GM23338 (cell line): Measurements from ENCODE around the gene MR1. TPM values are rescaled to one million over a fixed set of nuclear protein-coding genes. Genes with fewer than 3 reads are reported as not detected.

ENCODE experiments used
- ATAC-seq: fragments of 200-7000 bp; cut with Tn5 transposase; 3 replicates; pipeline ENCODE4 v1.9.1; 2020
- DNase-seq: peaks from one replicate; pipeline ENCODE4 v3.0.0-alpha.2; 2015; ENCODE audit warnings: low spot score
- H2AFZ ChIP-seq: fragments of 200-600 bp; sonication (generic); 2 replicates; pipeline ENCODE4 v1.8.0; 2016; ENCODE audit warnings: antibody characterized with exemption, mild to moderate bottlenecking, moderate library complexity
- H3F3A ChIP-seq: fragments of 200-600 bp; sonication (generic); replicated peaks from 2 replicates; pipeline ENCODE4 v1.8.0; 2017; ENCODE audit warnings: antibody characterized with exemption, mixed run types, low read depth
- H3K27ac ChIP-seq: fragments of 200-600 bp; sonication (generic); 2 replicates; pipeline ENCODE4 v1.6.1; 2016; ENCODE audit warnings: low read depth
- H3K27me3 ChIP-seq: fragments of 200-600 bp; sonication (generic); 2 replicates; pipeline ENCODE4 v1.8.0; 2016; ENCODE audit warnings: mild to moderate bottlenecking, mixed run types, moderate library complexity; ENCODE audit not compliant: insufficient read depth
- H3K36me3 ChIP-seq: fragments of 200-600 bp; sonication (generic); 2 replicates; pipeline ENCODE4 v1.8.0; 2016; ENCODE audit warnings: mild to moderate bottlenecking; ENCODE audit not compliant: insufficient read depth
- H3K4me1 ChIP-seq: fragments of 200-600 bp; sonication (generic); 2 replicates; pipeline ENCODE4 v1.8.0; 2016; ENCODE audit warnings: mild to moderate bottlenecking, moderate library complexity; ENCODE audit not compliant: insufficient read depth
- H3K4me2 ChIP-seq: fragments of 200-600 bp; sonication (generic); 2 replicates; pipeline ENCODE4 v1.7.1; 2017; ENCODE audit warnings: mixed run types
- H3K4me3 ChIP-seq: fragments of 200-600 bp; sonication (generic); 2 replicates; pipeline ENCODE4 v1.6.1; 2016; ENCODE audit warnings: mixed run types
- H3K79me2 ChIP-seq: fragments of 200-600 bp; sonication (generic); replicated peaks from 2 replicates; pipeline ENCODE4 v1.8.0; 2017; ENCODE audit warnings: mild to moderate bottlenecking; ENCODE audit not compliant: insufficient read depth
- H3K9me2 ChIP-seq: fragments of 200-600 bp; sonication (generic); 2 replicates; pipeline ENCODE4 v1.8.0; 2017; ENCODE audit not compliant: insufficient read depth
- H4K20me1 ChIP-seq: fragments of 200-600 bp; sonication (generic); replicated peaks from 2 replicates; pipeline ENCODE4 v1.8.0; 2017; ENCODE audit warnings: mild to moderate bottlenecking; ENCODE audit not compliant: insufficient read depth
- H3K27ac Mint-ChIP-seq: 2 replicates; pipeline ENCODE4 v1.8.0; 2020; ENCODE audit warnings: inconsistent platforms, mild to moderate bottlenecking, moderate library complexity, mixed read lengths
- H3K27me3 Mint-ChIP-seq: 3 replicates; pipeline ENCODE4 v1.8.0; 2022; ENCODE audit warnings: low read depth, mild to moderate bottlenecking, moderate library complexity, mixed read lengths, inconsistent platforms; ENCODE audit not compliant: insufficient read depth, poor library complexity
- H3K36me3 Mint-ChIP-seq: 3 replicates; pipeline ENCODE4 v1.8.0; 2021; ENCODE audit warnings: low read depth, mild to moderate bottlenecking, inconsistent platforms, moderate library complexity, mixed read lengths
- H3K4me1 Mint-ChIP-seq: 3 replicates; pipeline ENCODE4 v1.8.0; 2020; ENCODE audit warnings: mild to moderate bottlenecking, inconsistent platforms, mixed read lengths
- H3K4me3 Mint-ChIP-seq: 3 replicates; pipeline ENCODE4 v1.8.0; 2021; ENCODE audit warnings: moderate library complexity, mild to moderate bottlenecking, inconsistent platforms, mixed read lengths
- H3K9me3 Mint-ChIP-seq: 3 replicates; pipeline ENCODE4 v1.8.0; 2020; ENCODE audit warnings: moderate library complexity, mild to moderate bottlenecking, inconsistent platforms, mixed read lengths
- CREB1 ChIP-seq: fragments of 250-450 bp; sonication (Bioruptor Pico); IDR thresholded peaks from 2 replicates; pipeline ENCODE4 v1.5.0; 2020; ENCODE audit warnings: low read depth, mild to moderate bottlenecking, moderate library complexity
- CTCF ChIP-seq, 2 experiments: fragments of 200-600 bp in 1 of 2; sonication (generic) in 1 of 2; conservative IDR thresholded peaks; 2 replicates each; pipeline versions ENCODE4 v1.5.1 to v1.6.1; 2016 to 2017; ENCODE audit warnings: antibody characterized with exemption in 2 of 2, low read depth in 2 of 2, mild to moderate bottlenecking in 2 of 2, moderate library complexity in 1 of 2
- ETS1 ChIP-seq: IDR thresholded peaks from 2 replicates; pipeline ENCODE4 v1.6.1; 2016; ENCODE audit warnings: antibody characterized with exemption
- EZH2 ChIP-seq: fragments of 200-600 bp; sonication (generic); IDR thresholded peaks from one replicate; pipeline ENCODE4 v1.8.0; 2017; ENCODE audit warnings: antibody characterized with exemption, mild to moderate bottlenecking, low read depth; ENCODE audit not compliant: unreplicated experiment
- EZH2phosphoT487 ChIP-seq: fragments of 200-600 bp; sonication (generic); IDR thresholded peaks from one replicate; pipeline ENCODE4 v1.8.1; 2018; ENCODE audit warnings: antibody characterized with exemption; ENCODE audit not compliant: unreplicated experiment
- JUNB ChIP-seq: IDR thresholded peaks from one replicate; pipeline ENCODE4 v1.6.1; 2016; ENCODE audit warnings: antibody characterized with exemption; ENCODE audit not compliant: unreplicated experiment
- NANOG ChIP-seq: IDR thresholded peaks from 2 replicates; pipeline ENCODE4 v1.6.1; 2016; ENCODE audit warnings: antibody characterized with exemption, borderline replicate concordance
- POLR2AphosphoS5 ChIP-seq: IDR thresholded peaks from 2 replicates; pipeline ENCODE4 v1.6.1; 2016; ENCODE audit warnings: antibody characterized with exemption, low read depth
- STAT1 ChIP-seq: IDR thresholded peaks from one replicate; pipeline ENCODE4 v1.6.1; 2016; ENCODE audit warnings: antibody characterized with exemption; ENCODE audit not compliant: unreplicated experiment
- ZNF114 ChIP-seq: fragments of 250-450 bp; sonication (Bioruptor Pico); IDR thresholded peaks from 2 replicates; pipeline ENCODE4 v1.5.0; 2020; ENCODE audit warnings: mild to moderate bottlenecking, moderate library complexity
- ZNF331 ChIP-seq: fragments of 250-450 bp; sonication (Bioruptor Pico); IDR thresholded peaks from 2 replicates; pipeline ENCODE4 v1.5.0; 2020; ENCODE audit warnings: low read depth, mild to moderate bottlenecking, moderate library complexity
- polyA plus RNA-seq: library from polyadenylated mRNA; unstranded; fragments of >200 nt; fragmentation: Nextera tagmentation; extraction: Ambion mirVana; gene quantifications from 2 replicates; pipeline ENCODE4 v1.2.1, GENCODE V29; 2016
- total RNA-seq: library from RNA; depleted of rRNA; stranded (reverse); fragments of >200 nt; shearing (Covaris generic); gene quantifications from 2 replicates; pipeline ENCODE4 v1.2.3, GENCODE V29; 2014
- TF ChIP-seq, protein P1 (sequence below): IDR thresholded peaks from one replicate; pipeline ENCODE4 v1.6.1; 2018; ENCODE audit warnings: antibody characterized with exemption; ENCODE audit not compliant: unreplicated experiment
- TF ChIP-seq, protein P2 (sequence below): fragments of 250-450 bp; sonication (Bioruptor Pico); IDR thresholded peaks from 2 replicates; pipeline ENCODE4 v1.5.0; 2020; ENCODE audit warnings: mild to moderate bottlenecking, moderate library complexity

MR1 gene
- total and polyA plus RNA-seq, 2 experiments from 2014 or later: 0.18 TPM; not detected in 1

DNA sequence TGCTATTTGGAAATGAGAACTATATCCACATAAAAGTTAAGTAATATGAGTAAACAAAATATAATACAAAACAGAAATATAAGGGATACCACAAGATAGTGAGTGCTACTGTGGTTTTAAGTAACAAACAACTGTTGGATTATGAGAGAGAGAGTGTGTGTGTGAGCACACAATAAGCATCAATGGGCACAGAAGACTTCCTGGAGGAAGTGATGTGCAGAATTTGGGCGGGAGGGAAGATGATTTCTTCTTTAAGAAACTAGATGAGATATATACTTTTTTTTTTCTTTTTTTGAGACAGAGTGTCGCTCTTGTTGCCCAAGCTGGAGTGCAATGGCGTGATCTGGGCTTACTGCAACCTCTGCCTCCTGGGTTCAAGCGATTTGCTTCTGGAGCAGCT, 46.8 kb downstream of the MR1 start:
- H3K4me2 ChIP-seq: no peak overlapping the region
- H3K4me3 Mint-ChIP-seq: no peak overlapping the region
- H3K9me2 ChIP-seq: peaks cover 7% of the 10 kb centered on the region; the same call in 1 of the 2 replicates
- no peak overlapping the region for H3K4me3 ChIP-seq
- H3K27me3 Mint-ChIP-seq: no peaks in the 10 kb centered on the region
- peaks cover 18% of the 10 kb centered on the region for H3K4me1 ChIP-seq
- H3K27ac ChIP-seq: no peak overlapping the region
- no peaks in the 10 kb centered on the region for H3K9me3 Mint-ChIP-seq
- ATAC-seq (no peak), DNase-seq (no peak)
- no peaks in the 10 kb centered on the region for H3K79me2 ChIP-seq
- no peaks in the 10 kb centered on the region for H3K36me3 Mint-ChIP-seq
- no peaks in the 10 kb centered on the region for H3K27me3 ChIP-seq
- no peaks in the 10 kb centered on the region for H3F3A ChIP-seq
- peaks cover 19% of the 10 kb centered on the region for H3K4me1 Mint-ChIP-seq
- no peaks in the 10 kb centered on the region for H4K20me1 ChIP-seq
- H3K27ac Mint-ChIP-seq: no peak overlapping the region
- no peaks in the 10 kb centered on the region for H3K36me3 ChIP-seq
- TF ChIP-seq, protein P1, sequence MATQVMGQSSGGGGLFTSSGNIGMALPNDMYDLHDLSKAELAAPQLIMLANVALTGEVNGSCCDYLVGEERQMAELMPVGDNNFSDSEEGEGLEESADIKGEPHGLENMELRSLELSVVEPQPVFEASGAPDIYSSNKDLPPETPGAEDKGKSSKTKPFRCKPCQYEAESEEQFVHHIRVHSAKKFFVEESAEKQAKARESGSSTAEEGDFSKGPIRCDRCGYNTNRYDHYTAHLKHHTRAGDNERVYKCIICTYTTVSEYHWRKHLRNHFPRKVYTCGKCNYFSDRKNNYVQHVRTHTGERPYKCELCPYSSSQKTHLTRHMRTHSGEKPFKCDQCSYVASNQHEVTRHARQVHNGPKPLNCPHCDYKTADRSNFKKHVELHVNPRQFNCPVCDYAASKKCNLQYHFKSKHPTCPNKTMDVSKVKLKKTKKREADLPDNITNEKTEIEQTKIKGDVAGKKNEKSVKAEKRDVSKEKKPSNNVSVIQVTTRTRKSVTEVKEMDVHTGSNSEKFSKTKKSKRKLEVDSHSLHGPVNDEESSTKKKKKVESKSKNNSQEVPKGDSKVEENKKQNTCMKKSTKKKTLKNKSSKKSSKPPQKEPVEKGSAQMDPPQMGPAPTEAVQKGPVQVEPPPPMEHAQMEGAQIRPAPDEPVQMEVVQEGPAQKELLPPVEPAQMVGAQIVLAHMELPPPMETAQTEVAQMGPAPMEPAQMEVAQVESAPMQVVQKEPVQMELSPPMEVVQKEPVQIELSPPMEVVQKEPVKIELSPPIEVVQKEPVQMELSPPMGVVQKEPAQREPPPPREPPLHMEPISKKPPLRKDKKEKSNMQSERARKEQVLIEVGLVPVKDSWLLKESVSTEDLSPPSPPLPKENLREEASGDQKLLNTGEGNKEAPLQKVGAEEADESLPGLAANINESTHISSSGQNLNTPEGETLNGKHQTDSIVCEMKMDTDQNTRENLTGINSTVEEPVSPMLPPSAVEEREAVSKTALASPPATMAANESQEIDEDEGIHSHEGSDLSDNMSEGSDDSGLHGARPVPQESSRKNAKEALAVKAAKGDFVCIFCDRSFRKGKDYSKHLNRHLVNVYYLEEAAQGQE: no peak
- TF ChIP-seq NANOG (no peak), JUNB (no peak), EZH2 (no peak), ZNF331 (no peak), EZH2phosphoT487 (no peak), ETS1 (no peak), STAT1 (no peak), POLR2AphosphoS5 (no peak), CREB1 (CRISPR knock-in tag) (no peak), ZNF114 (CRISPR knock-in tag) (no peak), CTCF (conservative IDR thresholded peaks at IDR 0.05; ENCODE audit: low read depth in 2 of 2) (no peak)
- TF ChIP-seq, protein P2, sequence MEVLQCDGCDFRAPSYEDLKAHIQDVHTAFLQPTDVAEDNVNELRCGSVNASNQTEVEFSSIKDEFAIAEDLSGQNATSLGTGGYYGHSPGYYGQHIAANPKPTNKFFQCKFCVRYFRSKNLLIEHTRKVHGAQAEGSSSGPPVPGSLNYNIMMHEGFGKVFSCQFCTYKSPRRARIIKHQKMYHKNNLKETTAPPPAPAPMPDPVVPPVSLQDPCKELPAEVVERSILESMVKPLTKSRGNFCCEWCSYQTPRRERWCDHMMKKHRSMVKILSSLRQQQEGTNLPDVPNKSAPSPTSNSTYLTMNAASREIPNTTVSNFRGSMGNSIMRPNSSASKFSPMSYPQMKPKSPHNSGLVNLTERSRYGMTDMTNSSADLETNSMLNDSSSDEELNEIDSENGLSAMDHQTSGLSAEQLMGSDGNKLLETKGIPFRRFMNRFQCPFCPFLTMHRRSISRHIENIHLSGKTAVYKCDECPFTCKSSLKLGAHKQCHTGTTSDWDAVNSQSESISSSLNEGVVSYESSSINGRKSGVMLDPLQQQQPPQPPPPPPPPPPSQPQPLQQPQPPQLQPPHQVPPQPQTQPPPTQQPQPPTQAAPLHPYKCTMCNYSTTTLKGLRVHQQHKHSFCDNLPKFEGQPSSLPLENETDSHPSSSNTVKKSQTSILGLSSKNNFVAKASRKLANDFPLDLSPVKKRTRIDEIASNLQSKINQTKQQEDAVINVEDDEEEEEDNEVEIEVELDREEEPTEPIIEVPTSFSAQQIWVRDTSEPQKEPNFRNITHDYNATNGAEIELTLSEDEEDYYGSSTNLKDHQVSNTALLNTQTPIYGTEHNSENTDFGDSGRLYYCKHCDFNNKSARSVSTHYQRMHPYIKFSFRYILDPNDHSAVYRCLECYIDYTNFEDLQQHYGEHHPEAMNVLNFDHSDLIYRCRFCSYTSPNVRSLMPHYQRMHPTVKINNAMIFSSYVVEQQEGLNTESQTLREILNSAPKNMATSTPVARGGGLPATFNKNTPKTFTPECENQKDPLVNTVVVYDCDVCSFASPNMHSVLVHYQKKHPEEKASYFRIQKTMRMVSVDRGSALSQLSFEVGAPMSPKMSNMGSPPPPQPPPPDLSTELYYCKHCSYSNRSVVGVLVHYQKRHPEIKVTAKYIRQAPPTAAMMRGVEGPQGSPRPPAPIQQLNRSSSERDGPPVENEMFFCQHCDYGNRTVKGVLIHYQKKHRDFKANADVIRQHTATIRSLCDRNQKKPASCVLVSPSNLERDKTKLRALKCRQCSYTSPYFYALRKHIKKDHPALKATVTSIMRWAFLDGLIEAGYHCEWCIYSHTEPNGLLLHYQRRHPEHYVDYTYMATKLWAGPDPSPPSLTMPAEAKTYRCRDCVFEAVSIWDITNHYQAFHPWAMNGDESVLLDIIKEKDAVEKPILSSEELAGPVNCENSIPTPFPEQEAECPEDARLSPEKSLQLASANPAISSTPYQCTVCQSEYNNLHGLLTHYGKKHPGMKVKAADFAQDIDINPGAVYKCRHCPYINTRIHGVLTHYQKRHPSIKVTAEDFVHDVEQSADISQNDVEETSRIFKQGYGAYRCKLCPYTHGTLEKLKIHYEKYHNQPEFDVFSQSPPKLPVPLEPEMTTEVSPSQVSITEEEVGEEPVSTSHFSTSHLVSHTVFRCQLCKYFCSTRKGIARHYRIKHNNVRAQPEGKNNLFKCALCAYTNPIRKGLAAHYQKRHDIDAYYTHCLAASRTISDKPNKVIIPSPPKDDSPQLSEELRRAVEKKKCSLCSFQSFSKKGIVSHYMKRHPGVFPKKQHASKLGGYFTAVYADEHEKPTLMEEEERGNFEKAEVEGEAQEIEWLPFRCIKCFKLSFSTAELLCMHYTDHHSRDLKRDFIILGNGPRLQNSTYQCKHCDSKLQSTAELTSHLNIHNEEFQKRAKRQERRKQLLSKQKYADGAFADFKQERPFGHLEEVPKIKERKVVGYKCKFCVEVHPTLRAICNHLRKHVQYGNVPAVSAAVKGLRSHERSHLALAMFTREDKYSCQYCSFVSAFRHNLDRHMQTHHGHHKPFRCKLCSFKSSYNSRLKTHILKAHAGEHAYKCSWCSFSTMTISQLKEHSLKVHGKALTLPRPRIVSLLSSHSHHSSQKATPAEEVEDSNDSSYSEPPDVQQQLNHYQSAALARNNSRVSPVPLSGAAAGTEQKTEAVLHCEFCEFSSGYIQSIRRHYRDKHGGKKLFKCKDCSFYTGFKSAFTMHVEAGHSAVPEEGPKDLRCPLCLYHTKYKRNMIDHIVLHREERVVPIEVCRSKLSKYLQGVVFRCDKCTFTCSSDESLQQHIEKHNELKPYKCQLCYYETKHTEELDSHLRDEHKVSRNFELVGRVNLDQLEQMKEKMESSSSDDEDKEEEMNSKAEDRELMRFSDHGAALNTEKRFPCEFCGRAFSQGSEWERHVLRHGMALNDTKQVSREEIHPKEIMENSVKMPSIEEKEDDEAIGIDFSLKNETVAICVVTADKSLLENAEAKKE: no peak
- H2AFZ ChIP-seq: no peak overlapping the region
